OCI-LY7 (cell line): ENCODE measurements around the gene PNPLA4. TPM values are rescaled to one million over a fixed set of nuclear protein-coding genes. Genes with fewer than 3 reads are reported as not detected.

Experiments
- Bru-seq: library from RNA; stranded (reverse); fragments of 400-500 nt; gene quantifications from one replicate; lab custom pipeline; 2021; lab: Mats Ljungman, UMichigan
- BruChase-seq, 2 experiments: library from RNA; stranded (reverse); fragments of 400-500 nt; gene quantifications; one replicate each; lab custom pipeline; 2021; lab: Mats Ljungman, UMichigan
- BruUV-seq: library from RNA; stranded (reverse); fragments of 400-500 nt; replicated peaks from 2 replicates; lab custom pipeline; 2021; lab: Mats Ljungman, UMichigan
- CTCF ChIA-PET: fragments of 300-600 bp; sonication (Branson Sonifier 250); formaldehyde crosslinking; loops from one replicate; lab custom pipeline; 2022; ENCODE audit warnings: antibody characterized with exemption; ENCODE audit not compliant: unreplicated experiment; lab: Charles Lee
- POLR2A ChIA-PET: fragments of 300-600 bp; sonication (Branson Sonifier 250); formaldehyde crosslinking; loops from one replicate; lab custom pipeline; 2022; ENCODE audit warnings: antibody characterized with exemption; lab: Charles Lee
- DNase-seq: peaks from one replicate; pipeline ENCODE4 v3.0.0-alpha.2; 2015; ENCODE audit warnings: low spot score
- H2AFZ ChIP-seq: fragments of 200-600 bp; sonication (generic), shearing (Covaris generic); 2 replicates; pipeline ENCODE4 v1.6.1; 2014; ENCODE audit warnings: mild to moderate bottlenecking, antibody characterized with exemption, low read length, moderate library complexity
- H3K27ac ChIP-seq: fragments of 200-600 bp; sonication (generic); 2 replicates; pipeline ENCODE4 v1.5.1; 2014; ENCODE audit warnings: mixed run types, low read depth, mild to moderate bottlenecking, moderate library complexity, low read length, inconsistent platforms; ENCODE audit not compliant: poor library complexity, severe bottlenecking
- H3K36me3 ChIP-seq: fragments of 200-600 bp; sonication (generic); 2 replicates; pipeline ENCODE4 v1.6.1; 2014; ENCODE audit warnings: mild to moderate bottlenecking, antibody characterized with exemption, low read length, moderate library complexity, mixed read lengths; ENCODE audit not compliant: insufficient read depth
- H3K4me1 ChIP-seq: fragments of 200-600 bp; sonication (generic); 2 replicates; pipeline ENCODE4 v1.5.1; 2014; ENCODE audit warnings: mild to moderate bottlenecking, low read length; ENCODE audit not compliant: insufficient read depth, poor library complexity, severe bottlenecking
- H3K4me2 ChIP-seq: fragments of 200-600 bp; sonication (generic); 2 replicates; pipeline ENCODE4 v1.6.1; 2014; ENCODE audit warnings: mild to moderate bottlenecking, low read length
- H3K4me3 ChIP-seq: fragments of 200-600 bp; sonication (generic); 2 replicates; pipeline ENCODE4 v1.5.1; 2014; ENCODE audit warnings: mild to moderate bottlenecking, low read depth, low read length; ENCODE audit not compliant: poor library complexity, severe bottlenecking
- H3K79me2 ChIP-seq: fragments of 200-600 bp; sonication (generic); 2 replicates; pipeline ENCODE4 v1.6.1; 2016; ENCODE audit warnings: low read depth, mild to moderate bottlenecking, low read length, moderate library complexity, mixed read lengths; ENCODE audit not compliant: insufficient read depth
- H3K9me2 ChIP-seq: fragments of 200-600 bp; sonication (generic); 2 replicates; pipeline ENCODE4 v1.6.1; 2016; ENCODE audit warnings: mild to moderate bottlenecking, low read length, mixed read lengths; ENCODE audit not compliant: insufficient read depth
- H3K9me3 ChIP-seq: fragments of 200-600 bp; sonication (generic); 2 replicates; pipeline ENCODE4 v1.6.1; 2014; ENCODE audit warnings: mild to moderate bottlenecking, mixed run types, low read length, mixed read lengths
- H4K20me1 ChIP-seq: fragments of 200-600 bp; sonication (generic); 2 replicates; pipeline ENCODE4 v1.6.1; 2014; ENCODE audit warnings: mild to moderate bottlenecking, antibody characterized with exemption, low read length, moderate library complexity, mixed read lengths; ENCODE audit not compliant: insufficient read depth
- EZH2phosphoT487 ChIP-seq: fragments of 200-600 bp; sonication (generic); IDR thresholded peaks from 2 replicates; pipeline ENCODE4 v1.6.1; 2018; ENCODE audit warnings: low read depth, borderline replicate concordance, mild to moderate bottlenecking, mixed run types, antibody characterized with exemption, low read length, moderate library complexity, mixed read lengths
- intact Hi-C: fragments of 100-400 bp; cut with micrococcal nuclease; formaldehyde crosslinking; loops from one replicate; pipeline ENCODE4 v1.10.0; 2022; ENCODE audit not compliant: unreplicated experiment
- long read RNA-seq: library from polyadenylated mRNA; stranded (forward); transcript quantifications from one replicate; pipeline ENCODE4 v2.0.0, GENCODE V29; 2022
- total RNA-seq, 2 experiments: library from RNA; depleted of rRNA in 1 of 2; stranded (reverse); fragments of >200 nt in 1 of 2; shearing (Covaris generic) in 1 of 2; gene quantifications; 2 replicates each; pipeline ENCODE4 v1.2.3, GENCODE V29; 2014 to 2022
- TF ChIP-seq, protein P1 (sequence below): fragments of 200-600 bp; sonication (generic); conservative IDR thresholded peaks from 2 replicates; pipeline ENCODE4 v1.5.1; 2014; ENCODE audit warnings: mild to moderate bottlenecking, antibody characterized with exemption, low read length, moderate library complexity, mixed read lengths

The PNPLA4 gene, protein sequence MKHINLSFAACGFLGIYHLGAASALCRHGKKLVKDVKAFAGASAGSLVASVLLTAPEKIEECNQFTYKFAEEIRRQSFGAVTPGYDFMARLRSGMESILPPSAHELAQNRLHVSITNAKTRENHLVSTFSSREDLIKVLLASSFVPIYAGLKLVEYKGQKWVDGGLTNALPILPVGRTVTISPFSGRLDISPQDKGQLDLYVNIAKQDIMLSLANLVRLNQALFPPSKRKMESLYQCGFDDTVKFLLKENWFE
- total RNA-seq (2014; rRNA removed; shearing (Covaris generic)) (4.4 and 11.0 TPM in 2 replicates), total RNA-seq (2022) (10.7 and 14.6 TPM in 2 replicates), Bru-seq, nascent RNA (percentile 50 among the genes with signal in this experiment), BruChase-seq, experiment 1, labeled RNA remaining after a 6-hour chase (percentile 34 among the genes with signal in this experiment), BruChase-seq, experiment 2, labeled RNA remaining after a 2-hour chase (percentile 39 among the genes with signal in this experiment)
- long read RNA-seq, transcript PNPLA4-201 (7 exons, 3,372 nt): major isoform, 12 of 16 reads
- long read RNA-seq, partial matches to known transcripts: 1 of 16 reads
- long read RNA-seq, other reads (novel, unspliced or antisense): 3 of 16 reads

DNA sequence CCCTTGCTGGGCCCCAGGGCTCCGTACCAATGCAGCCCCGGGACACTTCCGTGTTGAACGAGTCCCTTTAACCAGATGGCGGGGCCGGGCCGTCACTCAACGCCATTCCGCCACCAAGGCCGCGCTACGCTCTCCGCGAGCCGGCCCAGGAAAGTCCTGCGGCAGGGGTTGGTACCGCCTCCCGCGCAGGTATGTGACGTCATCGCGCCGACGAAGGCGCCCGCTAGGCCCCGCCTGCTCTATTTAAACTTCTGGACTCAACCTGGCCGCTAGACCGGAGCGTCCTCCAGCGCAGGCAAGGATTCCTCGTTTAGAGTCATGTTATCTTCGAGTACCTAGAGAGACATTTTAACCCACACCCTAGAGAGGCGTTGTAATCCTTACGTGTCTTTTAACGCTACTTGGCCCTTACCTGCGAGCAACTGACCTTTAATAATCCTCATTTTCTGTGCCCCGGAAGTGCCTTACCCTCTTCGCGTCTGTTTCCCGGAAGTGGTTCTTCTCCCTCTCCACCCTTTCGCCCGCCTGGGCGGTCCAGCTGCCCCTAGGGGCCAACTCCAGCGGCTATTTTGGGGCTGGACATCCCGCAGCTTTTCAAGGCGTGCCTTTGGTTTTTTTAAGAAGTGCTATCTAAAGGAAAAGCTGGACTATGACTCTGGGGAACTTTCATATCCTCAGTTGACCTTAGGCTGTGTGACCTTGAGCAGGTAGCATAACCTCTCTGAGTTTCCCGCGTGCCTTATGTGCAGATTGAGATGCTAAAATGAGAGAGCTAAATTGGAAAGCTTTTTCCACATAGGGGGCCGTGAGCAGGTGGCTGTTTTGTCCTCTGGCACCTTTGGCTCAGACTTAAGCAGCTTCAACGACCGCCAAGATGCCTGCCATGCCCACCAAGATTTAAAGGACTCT lies at the start of gene PNPLA4:
Gene PNPLA4, minus strand, starts transcription at position 155 of the 909 bp plus-strand sequence. CDS start 1,294 bp downstream, outside the sequence.
- H3K36me3 ChIP-seq: no peaks in the 10 kb centered on the region
- no peaks in the 10 kb centered on the region for H3K9me3 ChIP-seq
- no peaks in the 10 kb centered on the region for H3K9me2 ChIP-seq
- H3K4me1 ChIP-seq: peaks cover 13% of the 10 kb centered on the region
- H3K4me3 ChIP-seq: peak within 1 kb of the TSS; percentile 77
- TF ChIP-seq EZH2phosphoT487: no peak
- TF ChIP-seq, protein P1, sequence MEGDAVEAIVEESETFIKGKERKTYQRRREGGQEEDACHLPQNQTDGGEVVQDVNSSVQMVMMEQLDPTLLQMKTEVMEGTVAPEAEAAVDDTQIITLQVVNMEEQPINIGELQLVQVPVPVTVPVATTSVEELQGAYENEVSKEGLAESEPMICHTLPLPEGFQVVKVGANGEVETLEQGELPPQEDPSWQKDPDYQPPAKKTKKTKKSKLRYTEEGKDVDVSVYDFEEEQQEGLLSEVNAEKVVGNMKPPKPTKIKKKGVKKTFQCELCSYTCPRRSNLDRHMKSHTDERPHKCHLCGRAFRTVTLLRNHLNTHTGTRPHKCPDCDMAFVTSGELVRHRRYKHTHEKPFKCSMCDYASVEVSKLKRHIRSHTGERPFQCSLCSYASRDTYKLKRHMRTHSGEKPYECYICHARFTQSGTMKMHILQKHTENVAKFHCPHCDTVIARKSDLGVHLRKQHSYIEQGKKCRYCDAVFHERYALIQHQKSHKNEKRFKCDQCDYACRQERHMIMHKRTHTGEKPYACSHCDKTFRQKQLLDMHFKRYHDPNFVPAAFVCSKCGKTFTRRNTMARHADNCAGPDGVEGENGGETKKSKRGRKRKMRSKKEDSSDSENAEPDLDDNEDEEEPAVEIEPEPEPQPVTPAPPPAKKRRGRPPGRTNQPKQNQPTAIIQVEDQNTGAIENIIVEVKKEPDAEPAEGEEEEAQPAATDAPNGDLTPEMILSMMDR: peak; percentile 52
- ChIA-PET POLR2A (no interaction called here), CTCF (interaction anchor here (0.9 kb wide), 1 partner anchor 843 kb away, joined by 3 read pairs; no protein-coding TSS in a partner anchor)
- no peaks in the 10 kb centered on the region for H3K79me2 ChIP-seq
- peak within 1 kb of the TSS; percentile 73 for H3K4me2 ChIP-seq
- TSS peak; percentile 86 for BruUV-seq
- peak within 1 kb of the TSS; percentile 70 for H3K27ac ChIP-seq
- DNase-seq: peak; percentile 87
- H2AFZ ChIP-seq: peak within 1 kb of the TSS; percentile 89
- H4K20me1 ChIP-seq: no peaks in the 10 kb centered on the region
- intact Hi-C loops: no loop called here

DNA sequence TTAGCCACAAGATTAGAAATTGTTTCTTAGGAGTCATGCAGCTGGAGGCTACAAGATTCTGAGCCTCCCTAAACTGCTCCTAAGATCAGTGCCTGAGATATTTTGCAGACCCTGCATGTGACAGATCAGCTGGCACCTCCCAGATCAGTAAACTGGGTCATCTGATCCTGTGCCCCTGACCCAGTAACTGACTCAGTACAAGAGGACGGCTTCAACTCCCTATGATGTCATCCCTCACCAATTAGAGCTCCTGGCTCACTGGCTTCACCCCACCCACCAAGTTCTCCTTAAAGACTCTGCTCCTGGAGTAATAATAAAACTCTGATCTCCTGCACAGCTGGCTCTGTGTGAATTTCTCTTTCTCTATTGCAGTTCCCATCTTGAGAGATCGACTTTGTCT lies 45.4 kb upstream of the PNPLA4 start:
- TF ChIP-seq EZH2phosphoT487: no peak
- TF ChIP-seq, protein P1: no peak
- H3K9me3 ChIP-seq: no peaks in the 10 kb centered on the region
- H3K79me2 ChIP-seq: no peaks in the 10 kb centered on the region
- no peaks in the 10 kb centered on the region for H3K9me2 ChIP-seq
- H3K4me3 ChIP-seq: no peak overlapping the region
- H4K20me1 ChIP-seq: no peaks in the 10 kb centered on the region
- POLR2A ChIA-PET: no interaction called here
- H2AFZ ChIP-seq: no peak overlapping the region
- H3K4me1 ChIP-seq: no peaks in the 10 kb centered on the region
- H3K4me2 ChIP-seq: no peak overlapping the region
- intact Hi-C loops: no loop called here
- no peak for DNase-seq
- BruUV-seq: no TSS peak
- H3K27ac ChIP-seq: no peak overlapping the region
- CTCF ChIA-PET: no interaction called here
- no peaks in the 10 kb centered on the region for H3K36me3 ChIP-seq
